Prostate gland (tissue), 2 donors: ENCODE results near the gene IFIH1.

Experiments
- POLR2AphosphoS5 ChIP-seq: sonication (generic); formaldehyde crosslinking; IDR thresholded peaks from one replicate; pipeline ENCODE4 v1.6.1; 2017; ENCODE audit warnings: antibody characterized with exemption
- TF ChIP-seq, protein P1 (sequence below), 4 experiments: fragments of 200-600 bp in 2 of 4; fragments of 450-650 bp in 2 of 4; sonication (generic) in 2 of 4; IDR thresholded peaks; 1 replicate in 3 of 4; 2 replicates in 1 of 4; pipeline ENCODE4 v1.5.1; 2016 to 2019; ENCODE audit warnings: antibody characterized with exemption in 4 of 4, mild to moderate bottlenecking in 2 of 4, moderate library complexity in 2 of 4

DNA sequence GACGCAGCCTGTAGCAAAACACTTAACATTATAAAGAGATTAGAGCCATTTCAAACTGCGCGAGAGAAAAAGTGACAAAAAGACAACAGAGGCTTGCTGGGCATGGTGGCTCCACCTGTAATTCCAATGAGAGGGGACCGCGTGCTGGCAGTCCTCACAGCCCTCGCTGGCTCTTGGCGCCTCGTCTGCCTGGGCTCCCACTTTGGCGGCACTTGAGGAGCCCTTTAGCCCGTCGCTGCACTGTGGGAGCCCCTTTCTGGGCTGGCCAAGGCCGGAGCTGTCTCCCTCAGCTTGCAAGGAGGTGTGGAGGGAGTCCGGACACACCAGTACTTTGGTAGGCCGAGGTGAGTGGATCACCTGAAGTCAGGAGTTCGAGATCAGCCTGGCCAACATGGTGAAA lies 9.3 kb upstream of the IFIH1 start:
- TF ChIP-seq, protein P1, sequence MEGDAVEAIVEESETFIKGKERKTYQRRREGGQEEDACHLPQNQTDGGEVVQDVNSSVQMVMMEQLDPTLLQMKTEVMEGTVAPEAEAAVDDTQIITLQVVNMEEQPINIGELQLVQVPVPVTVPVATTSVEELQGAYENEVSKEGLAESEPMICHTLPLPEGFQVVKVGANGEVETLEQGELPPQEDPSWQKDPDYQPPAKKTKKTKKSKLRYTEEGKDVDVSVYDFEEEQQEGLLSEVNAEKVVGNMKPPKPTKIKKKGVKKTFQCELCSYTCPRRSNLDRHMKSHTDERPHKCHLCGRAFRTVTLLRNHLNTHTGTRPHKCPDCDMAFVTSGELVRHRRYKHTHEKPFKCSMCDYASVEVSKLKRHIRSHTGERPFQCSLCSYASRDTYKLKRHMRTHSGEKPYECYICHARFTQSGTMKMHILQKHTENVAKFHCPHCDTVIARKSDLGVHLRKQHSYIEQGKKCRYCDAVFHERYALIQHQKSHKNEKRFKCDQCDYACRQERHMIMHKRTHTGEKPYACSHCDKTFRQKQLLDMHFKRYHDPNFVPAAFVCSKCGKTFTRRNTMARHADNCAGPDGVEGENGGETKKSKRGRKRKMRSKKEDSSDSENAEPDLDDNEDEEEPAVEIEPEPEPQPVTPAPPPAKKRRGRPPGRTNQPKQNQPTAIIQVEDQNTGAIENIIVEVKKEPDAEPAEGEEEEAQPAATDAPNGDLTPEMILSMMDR (IDR thresholded peaks at IDR 0.05) = no peak
- no peak for TF ChIP-seq POLR2AphosphoS5
